Suppressor macrophage (primary cell): ENCODE results near the gene LSM11.
"Not testable (repeated sequence)": the region's sequence is repeated elsewhere in the genome, so short reads cannot be mapped to it uniquely, and the experiment has no call there.

Experiments used
- DNase-seq, 4 experiments: peaks; one replicate each; pipeline ENCODE4 v3.0.0-alpha.2; 2020 to 2022
- total RNA-seq, 17 experiments: gene quantifications; one replicate each; lab custom pipeline; 2026; ENCODE audit warnings: mixed read lengths in 6 of 17, inconsistent platforms in 3 of 17; lab: John Stamatoyannopoulos, UW

The LSM11 gene
- total RNA-seq = 1.8 to 12.0 (median 7.7) reads per million in 17 experiments

GRCh38 chr5:157743163-157744050 lies at the start of gene LSM11:
Gene LSM11, plus strand, starts transcription at chr5:157743712. Its CDS starts 39 bp downstream, at chr5:157743751.
- peak; percentile 88 to 94 (median 94) for DNase-seq

GRCh38 chr5:157693816-157694215 lies 49.7 kb upstream of the LSM11 start:
- DNase-seq = not testable (repeated sequence)

- not testable (repeated sequence) for DNase-seq
Observed at GRCh38 chr5:157696154-157696553, 47.4 kb upstream of the LSM11 start.

GRCh38 chr5:157698674-157699073 lies 44.8 kb upstream of the LSM11 start:
- DNase-seq = not testable (repeated sequence)

- DNase-seq = no peak
Observed at GRCh38 chr5:157703736-157704135, 39.8 kb upstream of the LSM11 start.

- no peak for DNase-seq
Observed at GRCh38 chr5:157708866-157709265, 34.6 kb upstream of the LSM11 start.

- DNase-seq = no peak
Observed at GRCh38 chr5:157709346-157709745, 34.2 kb upstream of the LSM11 start.

- no peak for DNase-seq
Observed at GRCh38 chr5:157710431-157710830, 33.1 kb upstream of the LSM11 start.

GRCh38 chr5:157710882-157711281 lies 32.6 kb upstream of the LSM11 start:
- DNase-seq = peak in 2 of 4 experiments; percentile 68 to 75

GRCh38 chr5:157713830-157714595 lies 29.5 kb upstream of the LSM11 start:
- no peak for DNase-seq

- DNase-seq = no peak
Observed at GRCh38 chr5:157714596-157714864, 29.0 kb upstream of the LSM11 start.

- peak; percentile 46 to 70 (median 53) for DNase-seq
Observed at GRCh38 chr5:157718519-157718918, 25.0 kb upstream of the LSM11 start.

- DNase-seq = no peak
Observed at GRCh38 chr5:157719245-157719644, 24.3 kb upstream of the LSM11 start.

GRCh38 chr5:157721159-157721558 lies 22.4 kb upstream of the LSM11 start:
- DNase-seq = no peak

GRCh38 chr5:157722895-157723294 lies 20.6 kb upstream of the LSM11 start:
- DNase-seq = not testable (repeated sequence)

- DNase-seq = not testable (repeated sequence)
Observed at GRCh38 chr5:157726607-157727006, 16.9 kb upstream of the LSM11 start.

GRCh38 chr5:157727858-157728257 lies 15.7 kb upstream of the LSM11 start:
- DNase-seq = not testable (repeated sequence)

GRCh38 chr5:157729858-157730257 lies 13.7 kb upstream of the LSM11 start:
- DNase-seq = no peak

GRCh38 chr5:157730900-157731271 lies 12.6 kb upstream of the LSM11 start:
- no peak for DNase-seq

GRCh38 chr5:157731272-157732129 lies 12.0 kb upstream of the LSM11 start, which contains the start of gene THG1L:
Gene THG1L, plus strand, starts transcription at chr5:157731420. Its CDS starts 21 bp downstream, at chr5:157731441.
- DNase-seq = peak; percentile 98 to 99 (median 99)

- no peak for DNase-seq
Observed at GRCh38 chr5:157732130-157732514, 11.4 kb upstream of the LSM11 start.

- no peak for DNase-seq
Observed at GRCh38 chr5:157732596-157733262, 10.8 kb upstream of the LSM11 start.
